K562 (cell line): ENCODE results near the gene PDRG1. TPM values are rescaled to one million over a fixed set of nuclear protein-coding genes. Genes with fewer than 3 reads are reported as not detected.

Source experiments
- ATAC-seq: fragments of 200-7000 bp; cut with Tn5 transposase; 3 replicates; pipeline ENCODE4 v1.9.1; 2020; ENCODE audit warnings: moderate library complexity
- BruUV-seq: library from RNA; stranded (reverse); fragments of 400-500 nt; replicated peaks from 2 replicates; lab custom pipeline; 2021; lab: Mats Ljungman, UMichigan
- CTCF ChIA-PET: fragments of 300-600 bp; formaldehyde crosslinking; extraction: SDS; loops from one replicate; lab custom pipeline; 2021; ENCODE audit warnings: low intra/inter-chr PET ratio; lab: Yijun Ruan, JAX
- POLR2A ChIA-PET: fragments of 300-600, 350-650 bp; sonication (Branson Sonifier 250); formaldehyde crosslinking; extraction: SDS; loops from one replicate; lab custom pipeline; 2021; ENCODE audit warnings: antibody characterized with exemption, inconsistent platforms; lab: Yijun Ruan, JAX
- DNase-seq, 4 experiments: peaks; one replicate each; pipeline versions ENCODE4 v3.0.0 to v3.0.0-alpha.2; 2011 to 2018; ENCODE audit warnings: low spot score in 3 of 4, mixed read lengths in 3 of 4; ENCODE audit errors: extremely low read depth in 1 of 4
- FAIRE-seq: peaks from 2 replicates; lab custom pipeline; 2011; peaks lifted over from hg19 to GRCh38; lab: Jason Lieb, UNC
- H2AFZ ChIP-seq: 2 replicates; pipeline ENCODE4 v1.6.0; 2011; ENCODE audit warnings: low read depth, low read length, control low read depth, inconsistent platforms
- H3K27ac ChIP-seq: fragments of 200-600 bp; 3 replicates; pipeline ENCODE4 v1.8.0; 2011; ENCODE audit warnings: low read depth, mild to moderate bottlenecking, control low read depth, inconsistent platforms, low read length, moderate library complexity, mixed read lengths; ENCODE audit errors: extremely low read depth
- H3K27me3 ChIP-seq, 2 experiments: fragments of 300-600 bp in 1 of 2; 2 replicates in 1 of 2; 3 replicates in 1 of 2; pipeline versions ENCODE4 v1.6.0 to v1.8.0; 2011; ENCODE audit warnings: inconsistent platforms in 2 of 2, low read length in 2 of 2, mild to moderate bottlenecking in 1 of 2, mixed read lengths in 1 of 2, moderate library complexity in 1 of 2; ENCODE audit not compliant: control insufficient read depth in 2 of 2, insufficient read depth in 2 of 2
- H3K36me3 ChIP-seq: fragments of 300-600 bp; 3 replicates; pipeline ENCODE4 v1.8.0; 2011; ENCODE audit warnings: mild to moderate bottlenecking, low read length, inconsistent platforms; ENCODE audit not compliant: control insufficient read depth, insufficient read depth
- H3K4me1 ChIP-seq, 2 experiments: fragments of 200-600 bp in 1 of 2; replicated peaks in 1 of 2; 2 replicates in 1 of 2; 3 replicates in 1 of 2; pipeline versions ENCODE4 v1.5.1 to v1.8.0; 2011; ENCODE audit warnings: inconsistent platforms in 2 of 2, low read length in 2 of 2, mild to moderate bottlenecking in 1 of 2, mixed read lengths in 1 of 2, moderate library complexity in 1 of 2; ENCODE audit not compliant: control insufficient read depth in 2 of 2, insufficient read depth in 2 of 2
- H3K4me2 ChIP-seq: 2 replicates; pipeline ENCODE4 v1.6.1; 2011; ENCODE audit warnings: low read length, control low read depth, inconsistent platforms, mixed read lengths; ENCODE audit not compliant: insufficient read depth
- H3K4me3 ChIP-seq: fragments of 200-600 bp; sonication (generic), shearing (Covaris generic); 2 replicates; pipeline ENCODE4 v1.5.1; 2016; ENCODE audit warnings: control low read depth, inconsistent platforms
- H3K79me2 ChIP-seq: fragments of 200-600 bp; 3 replicates; pipeline ENCODE4 v1.8.0; 2011; ENCODE audit warnings: low read length, inconsistent platforms; ENCODE audit not compliant: control insufficient read depth, insufficient read depth
- H3K9ac ChIP-seq, 2 experiments: 2 replicates each; pipeline versions ENCODE4 v1.6.0 to v1.6.1; 2011; ENCODE audit warnings: low read depth in 2 of 2, low read length in 2 of 2, control low read depth in 1 of 2, inconsistent platforms in 1 of 2, mild to moderate bottlenecking in 1 of 2, mixed read lengths in 1 of 2; ENCODE audit not compliant: insufficient read depth in 1 of 2
- H3K9me1 ChIP-seq: one replicate; pipeline ENCODE4 v1.6.0; 2011; ENCODE audit warnings: inconsistent platforms, mild to moderate bottlenecking, low read length, moderate library complexity; ENCODE audit not compliant: control insufficient read depth, insufficient read depth
- H3K9me3 ChIP-seq: replicated peaks from 2 replicates; pipeline ENCODE4 v1.5.1; 2011; ENCODE audit warnings: low read depth, low read length, inconsistent platforms; ENCODE audit not compliant: control insufficient read depth, insufficient read depth
- H4K20me1 ChIP-seq: replicated peaks from 2 replicates; pipeline ENCODE4 v1.6.1; 2011; ENCODE audit warnings: low read length, inconsistent platforms, mixed read lengths; ENCODE audit not compliant: control insufficient read depth, insufficient read depth
- CBFB ChIP-seq: sonication (generic); formaldehyde crosslinking; IDR thresholded peaks from 2 replicates; pipeline ENCODE4 v1.4.0; 2020; ENCODE audit warnings: mild to moderate bottlenecking, missing genetic modification reagents
- HDAC2 ChIP-seq: fragments of 450-650 bp; IDR thresholded peaks from 2 replicates; pipeline ENCODE4 v1.6.1; 2016; ENCODE audit warnings: mild to moderate bottlenecking
- L3MBTL2 ChIP-seq: fragments of 450-650 bp; IDR thresholded peaks from 2 replicates; pipeline ENCODE4 v1.6.1; 2016; ENCODE audit warnings: mild to moderate bottlenecking, moderate library complexity
- POLR2G ChIP-seq: fragments of 200-400 bp; formaldehyde crosslinking; IDR thresholded peaks from 2 replicates; pipeline ENCODE4 v1.6.1; 2017; ENCODE audit warnings: low read depth, mild to moderate bottlenecking, antibody characterized with exemption, low read length, moderate library complexity
- POLR3A ChIP-seq: IDR thresholded peaks from 2 replicates; pipeline ENCODE4 v1.6.1; 2011; ENCODE audit warnings: borderline replicate concordance, mild to moderate bottlenecking, moderate library complexity; ENCODE audit not compliant: insufficient read length, insufficient read depth; ENCODE audit errors: extremely low read depth
- SMAD4 ChIP-seq: fragments of 250-450 bp; sonication (Bioruptor Pico); conservative IDR thresholded peaks from 2 replicates; pipeline ENCODE4 v1.8.0; 2021; ENCODE audit warnings: inconsistent platforms, mild to moderate bottlenecking, moderate library complexity
- SMARCB1 ChIP-seq: IDR thresholded peaks from 2 replicates; pipeline ENCODE4 v1.6.1; 2011; ENCODE audit warnings: improper control_type of control experiment, low read depth; ENCODE audit not compliant: insufficient read length
- ZNF785 ChIP-seq: fragments of 250-450 bp; sonication (Bioruptor Pico); IDR thresholded peaks from 2 replicates; pipeline ENCODE4 v1.4.0; 2020; ENCODE audit warnings: mild to moderate bottlenecking
- WGBS: fragments of 100-300 bp; shearing (Covaris generic); methylation state at CpG from one replicate; pipeline ENCODE4 v1.1.6; 2016; ENCODE audit warnings: low coverage, mixed read lengths; ENCODE audit not compliant: insufficient coverage; ENCODE audit errors: missing lambda C conversion rate; 5-methylcytosine and 5-hydroxymethylcytosine counted together
- in situ Hi-C: fragments of 300-500 bp; cut with MboI; formaldehyde crosslinking; loops from 4 replicates; pipeline ENCODE4 v1.15.0; 2018; ENCODE audit warnings: inconsistent platforms, mixed read lengths
- intact Hi-C: fragments of 100-400 bp; cut with micrococcal nuclease; formaldehyde crosslinking; loops from 2 replicates; pipeline ENCODE4 v1.14.2; 2022
- polyA plus RNA-seq, 8 experiments: library from polyadenylated mRNA; depleted of rRNA in 4 of 8; stranded (reverse) in 5 of 8; unstranded in 3 of 8; fragments of >200 nt; fragmentation: Nextera tagmentation in 2 of 8; fragmentation: Illumina TruSeq in 1 of 8; extraction: Ambion mirVana in 2 of 8; extraction: Trizol in 1 of 8; gene quantifications; 2 replicates each; pipeline versions ENCODE4 v1.2.1 to v1.2.3, GENCODE V29; 2011 to 2014; ENCODE audit warnings: inconsistent platforms in 1 of 8, missing spikeins in 1 of 8
- total RNA-seq, 7 experiments: library from RNA; depleted of rRNA in 6 of 7; stranded (reverse); fragments of >200 nt in 6 of 7; fragmentation: Illumina TruSeq in 2 of 7; extraction: Trizol in 2 of 7; gene quantifications; 2 replicates each; pipeline versions ENCODE4 v1.2.1 to v1.2.3, GENCODE V29; 2011 to 2021; ENCODE audit warnings: low replicate concordance in 1 of 7

PDRG1 gene
- total and polyA plus RNA-seq, 9 of the 15 experiments (the other 6 are each of a cell fraction or from before 2014, with no cell fraction given): 12.6 to 58.6 (median 26.1) TPM

GRCh38 chr20:31937820-31938219 lies 14.0 kb downstream of the PDRG1 start:
- H4K20me1 ChIP-seq: peaks cover 21% of the 10 kb centered on the region
- in situ Hi-C loops: no loop called here
- CTCF ChIA-PET: interaction anchor here (0.6 kb wide), 1 partner anchor 91 kb away, joined by 6 read pairs; no protein-coding TSS in a partner anchor
- TF ChIP-seq ZNF785 (no peak), POLR2G (no peak), L3MBTL2 (no peak), HDAC2 (no peak), CBFB (CRISPR knock-in tag) (no peak), SMAD4 (CRISPR knock-in tag) (no peak), SMARCB1 (no peak), POLR3A (no peak)
- TF ChIP-seq, all 486 proteins: peak for 0
- H3K36me3 ChIP-seq: no peaks in the 10 kb centered on the region
- no peaks in the 10 kb centered on the region for H3K9me1 ChIP-seq
- H3K79me2 ChIP-seq: no peaks in the 10 kb centered on the region
- no peaks in the 10 kb centered on the region for H3K9me3 ChIP-seq
- DNase-seq (no peak), FAIRE-seq (no peak), ATAC-seq (no peak)
- WGBS: 0% methylated on average over 1 of the region's 1 CpG
- no peak overlapping the region for H3K9ac ChIP-seq
- intact Hi-C loops: no loop called here
- H3K27ac ChIP-seq: no peak overlapping the region
- no peak overlapping the region for H3K4me2 ChIP-seq
- H3K4me3 ChIP-seq: no peak overlapping the region
- peaks cover 0 to 3% of the 10 kb centered on the region in 2 experiments; a peak in 1 of 5 replicates for H3K4me1 ChIP-seq
- H3K27me3 ChIP-seq: peaks cover 0 to 18% of the 10 kb centered on the region in 2 experiments; a peak in 3 of 5 replicates
- POLR2A ChIA-PET: interaction anchor here (0.8 to 0.9 kb wide), 4 partner anchors 9 to 57 kb away, joined by 3 read pairs; no protein-coding TSS in a partner anchor
- H2AFZ ChIP-seq: no peak overlapping the region
- no TSS peak for BruUV-seq
